GM12891 (cell line): Measurements from ENCODE around the gene RABEP2.

Experiments used
- POLR2A ChIP-seq: IDR thresholded peaks from 2 replicates; pipeline ENCODE4 v1.6.1; 2011; ENCODE audit warnings: low read depth, low read length, control low read depth
- POLR2AphosphoS5 ChIP-seq: IDR thresholded peaks from 2 replicates; pipeline ENCODE4 v1.6.1; 2011; ENCODE audit warnings: low read depth, low read length, control low read depth
- POU2F2 ChIP-seq: IDR thresholded peaks from 2 replicates; pipeline ENCODE4 v1.6.1; 2011; ENCODE audit warnings: low read depth, mild to moderate bottlenecking, control low read depth, low read length, moderate library complexity
- SPI1 ChIP-seq: IDR thresholded peaks from 2 replicates; pipeline ENCODE4 v1.6.1; 2011; ENCODE audit warnings: low read depth, low read length, control low read depth
- TAF1 ChIP-seq: IDR thresholded peaks from 2 replicates; pipeline ENCODE4 v1.6.1; 2011; ENCODE audit warnings: low read depth, low read length, control low read depth

- TF ChIP-seq POLR2AphosphoS5 (no peak), POLR2A (no peak), POU2F2 (no peak), TAF1 (no peak), SPI1 (no peak)
These were observed 33.2 kb upstream of the RABEP2 start for GRCh38 chr16:28958216-28958615.
